ENCODE data around the gene SHB. TPM values are rescaled to one million over a fixed set of nuclear protein-coding genes. Genes with fewer than 3 reads are reported as not detected.
"Not testable (repeated sequence)": the region's sequence is repeated elsewhere in the genome, so short reads cannot be mapped to it uniquely, and the experiment has no call there.

SHB gene
- polyA plus RNA-seq, 3 donors, result 13.8 to 22.1 (median 17.2) TPM

- no peak for DNase-seq (ENCODE audit: extremely low read depth in 1 of 11, low read depth in 9 of 11, low spot score in 4 of 11)
Measured at GRCh38 chr9:37968228-37968701, 100.8 kb downstream of the SHB start.

DNA sequence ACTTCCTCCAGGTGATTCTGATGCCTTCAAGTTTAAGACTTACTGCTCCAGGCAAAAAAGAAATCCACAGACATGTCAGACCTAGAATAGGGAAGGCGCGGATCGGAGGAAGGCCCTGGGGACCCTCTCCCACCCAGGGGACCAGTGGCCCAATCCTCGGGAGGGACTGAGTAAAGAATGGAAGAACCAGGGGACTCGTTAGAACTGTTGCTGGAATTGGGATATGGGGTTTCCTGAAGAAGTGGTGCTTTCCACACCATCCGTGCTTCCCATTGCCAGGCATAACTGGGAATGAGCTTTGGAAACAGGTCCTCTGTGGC, 101.3 kb downstream of the SHB start:
- no peak for DNase-seq (ENCODE audit: extremely low read depth in 1 of 11, low read depth in 9 of 11, low spot score in 4 of 11)

GRCh38 chr9:37967014-37967760, 101.8 kb downstream of the SHB start:
- DNase-seq (ENCODE audit: extremely low read depth in 1 of 11, low read depth in 9 of 11, low spot score in 4 of 11), result no peak

- DNase-seq (ENCODE audit: extremely low read depth in 1 of 11, low read depth in 9 of 11, low spot score in 4 of 11), result peak in 10 of 11 donors; percentile 45 to 88 (median 60)
Measured at GRCh38 chr9:37966412-37967013, 102.5 kb downstream of the SHB start.

DNA sequence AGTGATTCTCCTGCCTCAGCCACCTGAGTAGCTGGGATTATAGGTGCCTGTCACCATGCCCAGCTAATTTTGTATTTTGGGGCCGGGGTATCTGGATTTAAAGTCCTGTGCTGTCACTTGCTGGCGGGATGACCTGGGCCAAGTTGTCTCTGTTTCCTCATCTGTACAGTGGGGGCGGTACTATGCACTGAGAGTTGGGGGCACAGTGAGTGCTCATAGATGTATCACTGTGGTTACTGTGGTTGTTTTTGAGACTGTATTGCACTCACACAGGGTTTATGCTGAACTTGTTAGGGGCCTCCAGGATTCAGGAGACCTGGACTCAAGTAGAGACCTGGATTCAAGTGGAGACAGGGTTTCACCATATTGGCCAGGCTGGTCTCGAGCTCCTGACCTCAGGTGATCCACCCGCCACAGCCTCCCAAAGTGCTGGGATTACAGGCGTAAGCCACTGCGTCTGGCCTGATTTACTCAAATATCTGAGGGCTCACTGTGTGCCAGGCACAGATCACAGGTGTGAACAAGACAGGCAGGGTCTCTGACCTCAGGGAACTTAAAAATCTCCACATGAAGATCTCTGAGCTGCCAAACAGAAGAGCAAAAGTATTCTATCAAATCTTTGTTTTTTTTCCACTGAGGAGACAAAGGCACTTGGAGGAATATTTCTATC, 103.2 kb downstream of the SHB start:
- not testable (repeated sequence) for DNase-seq (ENCODE audit: extremely low read depth in 1 of 11, low read depth in 9 of 11, low spot score in 4 of 11)

DNA sequence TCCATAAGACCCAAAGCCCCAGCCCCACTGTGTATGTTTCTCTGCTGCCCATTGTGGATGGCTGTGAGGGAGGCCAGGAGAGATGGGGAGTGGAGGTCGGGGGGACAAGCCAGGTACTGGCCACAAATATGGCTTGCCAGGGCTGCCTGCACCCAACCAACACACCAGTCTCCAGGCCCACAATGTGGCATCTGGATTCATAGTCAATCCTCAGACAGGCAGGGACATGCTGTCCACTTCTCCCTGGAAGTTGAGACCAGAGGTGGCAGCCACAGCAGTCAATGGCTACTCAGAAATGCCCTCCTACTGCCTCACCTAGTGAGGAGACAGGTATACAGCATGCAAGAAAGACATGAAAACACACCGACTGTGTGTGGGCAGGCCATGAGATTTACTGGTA, 103.9 kb downstream of the SHB start:
- DNase-seq (ENCODE audit: extremely low read depth in 1 of 11, low read depth in 9 of 11, low spot score in 4 of 11), result no peak

DNA sequence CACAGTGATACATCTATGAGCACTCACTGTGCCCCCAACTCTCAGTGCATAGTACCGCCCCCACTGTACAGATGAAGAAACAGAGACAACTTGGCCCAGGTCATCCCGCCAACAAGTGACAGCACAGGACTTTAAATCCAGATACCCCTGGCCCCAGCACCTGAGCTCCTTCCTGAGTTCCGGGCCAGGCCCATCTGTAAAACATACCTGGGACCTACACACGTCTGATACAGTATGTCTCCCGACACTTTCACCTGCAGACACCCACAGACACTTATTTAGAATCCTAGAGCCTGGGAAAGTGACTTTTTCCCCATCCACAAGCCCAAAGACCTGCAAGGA, 104.3 kb downstream of the SHB start:
- DNase-seq (ENCODE audit: extremely low read depth in 1 of 11, low read depth in 9 of 11, low spot score in 4 of 11), result no peak

- peak in 2 of 11 donors; percentile 33 to 50 for DNase-seq (ENCODE audit: extremely low read depth in 1 of 11, low read depth in 9 of 11, low spot score in 4 of 11)
Measured at GRCh38 chr9:37963936-37964739, 104.9 kb downstream of the SHB start.

GRCh38 chr9:37961351-37961750, 107.7 kb downstream of the SHB start:
- DNase-seq (ENCODE audit: extremely low read depth in 1 of 11, low read depth in 9 of 11, low spot score in 4 of 11), result no peak

- no peak for DNase-seq (ENCODE audit: extremely low read depth in 1 of 11, low read depth in 9 of 11, low spot score in 4 of 11)
Measured at GRCh38 chr9:37960631-37961030, 108.4 kb downstream of the SHB start.

GRCh38 chr9:37959976-37960375, 109.1 kb downstream of the SHB start:
- DNase-seq (ENCODE audit: extremely low read depth in 1 of 11, low read depth in 9 of 11, low spot score in 4 of 11), result no peak

DNA sequence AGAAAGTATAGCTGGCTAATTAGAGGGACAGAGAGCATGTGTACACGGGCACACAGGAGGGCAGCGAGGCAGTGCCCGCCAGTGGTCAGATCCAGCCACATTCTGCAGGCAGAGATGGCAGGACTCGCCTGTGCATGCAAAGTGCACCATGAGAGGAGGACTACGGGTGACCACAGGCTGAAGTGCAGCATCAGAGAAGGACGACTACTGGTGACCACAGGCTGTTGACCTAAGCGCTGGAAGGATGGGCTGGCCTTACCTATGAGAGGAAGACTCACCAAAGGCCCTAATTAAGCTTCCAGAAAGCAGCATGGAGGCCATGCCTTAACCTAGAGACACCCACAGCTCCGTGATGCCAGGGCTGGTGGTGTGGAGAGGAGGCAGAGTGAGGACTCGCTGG, 110.9 kb downstream of the SHB start:
- DNase-seq (ENCODE audit: extremely low read depth in 1 of 11, low read depth in 9 of 11, low spot score in 4 of 11), result no peak

DNA sequence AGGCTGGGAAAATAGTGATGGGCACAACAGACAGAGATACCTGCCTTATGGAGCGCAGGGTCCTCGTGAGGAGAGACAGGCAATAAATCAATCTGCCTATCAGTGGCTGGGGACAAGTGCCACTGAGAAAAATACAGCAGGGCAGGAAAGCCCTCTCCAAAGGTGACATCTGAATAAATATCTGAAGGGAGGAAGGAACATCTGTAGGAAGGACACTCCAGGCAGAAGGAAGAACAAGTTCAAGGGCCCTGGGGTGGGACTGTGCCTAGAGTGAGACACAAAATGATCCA, 111.4 kb downstream of the SHB start:
- DNase-seq (ENCODE audit: extremely low read depth in 1 of 11, low read depth in 9 of 11, low spot score in 4 of 11), result no peak

DNA sequence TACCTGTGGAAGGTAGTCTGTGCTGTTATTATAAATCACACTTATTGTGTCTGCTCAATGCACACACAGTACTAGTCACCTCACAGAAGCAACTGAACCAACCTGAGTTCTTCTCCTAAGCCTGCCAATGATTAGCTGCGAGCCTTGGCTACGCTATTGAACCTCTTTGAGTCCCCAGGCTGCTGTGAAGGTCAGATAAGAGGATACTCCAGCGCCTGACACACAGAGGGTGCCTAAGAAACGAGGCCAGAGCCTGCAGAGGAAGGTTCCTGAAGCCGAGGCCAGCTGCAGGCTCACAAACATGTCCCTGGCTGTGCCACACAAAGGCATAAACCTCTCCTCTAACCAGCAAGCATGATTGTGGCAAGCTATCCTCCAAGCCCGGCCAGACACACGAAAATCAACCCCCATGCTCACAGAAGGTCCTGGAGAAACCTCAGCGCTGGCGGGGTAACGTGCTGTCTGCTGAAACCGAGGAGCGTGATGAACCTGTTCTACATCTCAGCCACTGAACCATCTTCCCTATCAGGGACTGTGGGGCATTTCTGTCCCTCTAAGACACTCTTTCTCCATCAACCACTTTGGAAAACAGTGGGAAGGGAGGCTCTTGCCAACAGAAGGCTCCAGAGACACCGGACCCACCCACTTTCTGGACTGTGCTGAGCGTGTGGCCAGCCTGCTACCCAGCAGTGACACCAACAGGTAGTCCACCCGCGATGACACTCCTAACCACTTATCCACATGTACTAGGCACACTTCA, 111.9 kb downstream of the SHB start:
- DNase-seq (ENCODE audit: extremely low read depth in 1 of 11, low read depth in 9 of 11, low spot score in 4 of 11), result no peak

DNA sequence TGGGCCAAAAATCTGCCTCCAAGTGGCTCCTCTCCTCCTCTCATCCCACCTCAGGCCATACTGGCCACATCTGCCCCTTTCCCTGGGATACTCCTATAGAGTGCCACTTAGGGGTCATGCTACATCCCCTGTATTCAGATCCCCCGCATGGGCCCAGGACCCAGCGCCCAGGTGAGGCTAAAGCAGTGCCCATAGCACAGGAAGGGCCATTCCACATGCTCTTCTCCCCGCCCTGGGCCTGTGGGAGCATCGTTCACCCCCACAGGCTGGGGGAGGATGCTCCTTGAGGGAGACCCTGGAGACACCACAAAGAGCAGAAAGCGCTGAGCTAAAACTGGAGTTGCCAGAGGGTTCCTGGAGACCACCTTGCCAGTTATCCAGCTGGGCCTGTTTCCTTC, 112.6 kb downstream of the SHB start:
- DNase-seq (ENCODE audit: extremely low read depth in 1 of 11, low read depth in 9 of 11, low spot score in 4 of 11), result no peak

- no peak for DNase-seq (ENCODE audit: extremely low read depth in 1 of 11, low read depth in 9 of 11, low spot score in 4 of 11)
Measured at GRCh38 chr9:37955781-37956422, 113.1 kb downstream of the SHB start.

- no peak for DNase-seq (ENCODE audit: extremely low read depth in 1 of 11, low read depth in 9 of 11, low spot score in 4 of 11)
Measured at GRCh38 chr9:37954581-37954981, 114.4 kb downstream of the SHB start.

DNA sequence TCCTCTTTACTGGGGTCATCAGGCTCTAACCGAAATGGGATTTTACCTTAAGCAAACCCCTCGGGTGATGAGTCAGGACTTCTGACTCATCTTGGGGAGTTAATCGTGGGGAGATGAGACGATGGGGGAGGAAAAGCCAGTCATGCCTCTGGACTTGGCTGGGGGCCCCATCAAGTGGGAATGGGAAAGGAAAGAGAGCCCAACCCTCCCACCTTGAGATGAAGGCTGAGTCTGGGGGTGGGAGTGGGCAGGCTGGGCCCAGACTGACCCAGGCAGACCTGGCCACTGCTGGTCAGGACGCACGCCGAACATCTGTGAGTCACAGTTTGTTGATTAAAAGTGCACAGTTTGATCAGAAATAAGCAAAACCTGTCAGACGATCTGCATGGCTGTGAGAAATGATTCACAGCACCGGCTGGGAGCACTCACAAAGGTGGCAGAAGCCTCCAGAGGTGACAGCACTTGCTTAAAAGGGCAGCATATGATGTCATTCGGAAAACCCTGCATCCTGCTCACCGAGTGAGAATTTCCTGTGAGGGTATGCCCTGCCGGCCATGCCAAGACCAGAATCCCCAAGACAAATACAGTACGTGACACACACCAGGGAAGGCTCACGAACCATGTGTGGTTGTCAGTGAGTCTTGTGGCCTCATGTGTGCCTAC, 115.1 kb downstream of the SHB start:
- no peak for DNase-seq (ENCODE audit: extremely low read depth in 1 of 11, low read depth in 9 of 11, low spot score in 4 of 11)
